Activated gamma-delta T cell (primary cell): ENCODE data around the gene SND1.

Source experiments
- DNase-seq: peaks from one replicate; lab custom pipeline; 2025; lab: John Stamatoyannopoulos, UW

SND1 gene

DNA sequence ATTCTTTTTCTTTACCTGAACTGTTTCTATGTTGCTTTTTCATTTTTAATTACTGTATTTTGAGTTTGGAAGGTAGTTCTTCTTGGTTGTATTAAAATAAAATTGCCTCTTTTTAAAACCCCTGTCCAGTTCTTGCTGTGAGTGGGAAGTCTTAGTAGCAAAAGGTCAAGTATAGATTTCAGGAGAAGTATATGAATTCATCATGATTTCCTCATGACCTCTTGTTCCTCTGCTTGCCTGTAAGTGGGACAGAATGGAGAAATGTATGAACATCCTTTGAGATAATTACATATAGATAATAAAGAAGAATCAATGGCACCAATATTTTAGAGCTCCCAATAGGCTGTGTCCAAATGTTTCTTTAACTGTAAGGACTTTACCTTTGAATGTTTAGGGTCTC lies 253.0 kb downstream of the SND1 start:
- DNase-seq = no peak

DNA sequence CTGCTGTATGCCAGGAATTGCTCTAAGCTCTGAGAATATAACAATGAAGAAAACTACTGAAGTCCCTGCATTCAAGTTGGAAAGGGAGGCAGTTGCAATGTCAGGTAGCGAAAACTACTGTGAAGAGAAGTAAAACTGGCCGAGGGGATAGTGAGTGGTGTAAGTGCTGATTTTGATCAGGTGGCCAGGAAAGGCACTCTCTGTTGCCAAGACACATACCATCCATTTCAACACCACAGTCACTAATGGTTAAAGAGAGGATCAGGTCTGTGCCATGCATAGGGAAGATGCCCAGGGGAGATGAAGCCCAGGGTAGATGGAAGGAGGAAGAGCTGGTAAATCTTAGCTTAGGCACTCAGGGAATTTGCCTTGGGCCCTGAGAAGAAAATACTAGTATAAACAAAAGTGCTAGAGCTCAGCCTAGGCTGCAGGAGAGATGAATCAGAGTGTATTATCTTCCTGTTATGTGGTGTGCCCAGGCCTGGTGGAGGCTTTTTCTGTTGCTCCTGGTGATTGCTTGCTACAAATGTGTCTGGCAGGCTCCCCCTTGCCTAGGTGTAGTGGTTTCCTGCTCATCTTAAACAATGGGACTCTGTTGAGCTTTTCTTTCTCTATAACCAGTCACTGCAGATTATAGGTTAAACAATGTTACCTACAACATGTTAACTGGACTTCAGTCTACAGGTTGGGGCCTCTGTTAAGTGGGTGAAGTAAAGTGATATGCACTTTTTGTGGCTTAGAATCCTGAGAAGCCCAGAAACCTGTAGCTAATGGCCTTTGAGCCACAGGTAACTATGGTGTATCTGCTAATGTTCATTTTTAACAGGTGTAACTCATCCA lies 253.7 kb downstream of the SND1 start:
- no peak for DNase-seq

DNA sequence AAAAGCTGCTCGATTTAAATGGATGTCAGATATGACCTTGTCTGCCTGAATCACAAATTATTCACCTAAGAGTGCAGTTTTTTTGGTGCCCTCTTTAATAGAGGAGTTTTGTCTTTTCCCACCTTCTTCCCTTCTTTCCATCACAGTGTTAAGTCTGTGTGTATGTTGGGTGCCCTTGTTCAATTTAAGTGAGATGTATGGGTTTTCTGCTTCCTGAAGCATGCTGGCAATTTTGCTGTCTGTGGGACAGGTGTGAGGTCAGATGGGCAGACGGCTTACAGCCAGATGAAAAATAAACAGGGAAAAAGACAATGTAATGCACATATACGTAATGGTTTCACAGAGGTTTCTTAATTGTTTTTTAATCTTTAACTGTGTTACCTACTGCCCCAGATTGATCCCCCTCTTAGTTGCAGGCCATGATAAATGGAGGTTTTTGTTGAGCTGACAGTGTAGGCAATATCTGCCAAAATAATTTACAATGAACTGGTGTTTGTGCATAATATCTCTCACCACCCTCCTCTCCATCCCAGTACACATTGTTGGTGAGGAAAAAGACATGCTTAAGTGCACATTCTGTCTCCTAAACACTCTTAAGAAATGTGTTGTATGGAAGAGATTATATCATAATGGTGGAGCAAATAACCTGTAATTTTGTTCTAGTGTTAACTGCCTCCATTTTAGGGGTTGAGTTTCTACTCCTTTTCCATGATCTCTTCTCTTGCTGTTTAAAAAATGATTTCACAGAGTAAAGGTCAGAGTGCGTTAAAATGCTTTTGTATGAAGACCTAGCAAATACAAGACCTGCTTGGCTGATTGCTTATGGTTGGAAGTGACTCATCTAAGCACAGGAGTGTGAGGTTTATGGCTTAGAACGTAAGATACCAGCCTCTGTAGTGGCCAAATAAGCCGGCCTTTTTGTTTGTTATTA lies 255.4 kb downstream of the SND1 start:
- no peak for DNase-seq

- DNase-seq = no peak
These were observed 256.6 kb downstream of the SND1 start for GRCh38 chr7:127908430-127909258.

GRCh38 chr7:127909424-127910152 lies 257.6 kb downstream of the SND1 start:
- no peak for DNase-seq

GRCh38 chr7:127910670-127911069 lies 258.7 kb downstream of the SND1 start:
- no peak for DNase-seq

GRCh38 chr7:127911968-127912511 lies 260.0 kb downstream of the SND1 start:
- DNase-seq = no peak

DNA sequence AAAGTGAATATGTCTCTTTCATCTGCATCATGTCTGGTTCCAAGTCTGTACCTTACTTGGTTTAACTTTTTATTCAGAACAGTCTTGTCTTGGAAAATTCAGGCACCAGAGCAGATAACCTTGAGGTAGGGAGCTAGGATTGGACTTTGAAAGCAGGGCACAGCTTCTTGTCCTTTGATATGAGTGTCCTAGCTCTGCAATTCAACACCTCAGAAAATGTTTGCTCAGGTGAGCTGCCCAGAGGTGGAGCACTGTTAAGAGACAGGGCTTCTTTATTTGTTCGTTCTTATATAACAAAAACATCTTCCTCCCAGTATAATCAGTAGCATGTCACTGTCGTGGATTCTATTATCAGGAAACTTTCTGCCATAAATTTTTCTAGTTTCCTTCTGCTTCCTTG lies 260.9 kb downstream of the SND1 start:
- no peak for DNase-seq

- no peak for DNase-seq
These were observed 261.7 kb downstream of the SND1 start for GRCh38 chr7:127913686-127914085.

DNA sequence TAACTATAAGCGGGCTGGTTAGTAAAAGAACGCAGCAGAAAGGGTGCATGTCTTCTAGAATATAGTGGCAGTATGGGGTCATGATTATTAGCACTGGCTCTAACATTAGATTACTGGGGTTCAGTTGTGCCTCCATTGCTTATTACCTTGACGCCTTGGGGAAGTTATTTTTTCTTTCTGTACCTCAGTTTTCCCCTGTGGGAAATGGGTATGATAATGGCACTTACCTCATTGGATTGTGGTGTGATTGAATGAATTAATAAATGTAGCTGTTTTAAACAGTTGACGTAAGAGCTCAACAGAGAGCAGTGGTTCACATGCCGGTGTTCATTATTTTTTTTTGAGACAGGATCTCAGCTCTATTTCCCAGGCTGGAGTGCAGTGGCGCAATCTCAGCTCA lies 262.7 kb downstream of the SND1 start:
- no peak for DNase-seq

GRCh38 chr7:127916735-127917134 lies 264.7 kb downstream of the SND1 start:
- no peak for DNase-seq

GRCh38 chr7:127918130-127918529 lies 266.1 kb downstream of the SND1 start:
- DNase-seq = no peak

DNA sequence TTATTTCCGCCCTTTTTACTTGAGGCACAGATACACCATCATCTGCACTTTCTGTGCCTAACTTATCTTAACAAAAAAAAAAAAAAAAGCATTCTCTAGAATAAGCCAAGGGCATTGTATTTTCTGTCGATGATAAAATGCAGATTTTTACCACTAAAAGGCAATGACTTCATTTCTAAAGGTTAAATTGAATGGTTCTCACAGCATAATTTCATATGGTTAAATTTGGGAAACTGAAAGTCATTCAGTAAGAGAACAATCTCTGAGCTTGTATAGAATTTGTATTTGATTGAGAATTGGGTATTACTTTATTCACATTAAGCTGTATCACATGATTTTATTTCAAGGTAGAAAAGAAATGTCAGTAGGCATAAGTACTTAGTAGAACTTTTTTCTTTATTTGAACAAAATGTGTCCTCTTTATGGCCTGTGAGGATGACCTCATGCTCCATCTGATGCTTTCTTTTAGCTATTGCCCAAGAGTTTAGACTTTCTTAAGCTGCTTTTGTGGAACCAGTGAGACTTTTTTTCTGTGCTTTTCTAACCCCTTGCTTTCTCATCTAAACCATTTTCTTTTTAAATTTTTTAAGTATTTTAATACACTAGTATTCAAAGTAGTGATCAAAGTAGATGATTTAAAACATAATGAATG lies 268.9 kb downstream of the SND1 start:
- no peak for DNase-seq

DNA sequence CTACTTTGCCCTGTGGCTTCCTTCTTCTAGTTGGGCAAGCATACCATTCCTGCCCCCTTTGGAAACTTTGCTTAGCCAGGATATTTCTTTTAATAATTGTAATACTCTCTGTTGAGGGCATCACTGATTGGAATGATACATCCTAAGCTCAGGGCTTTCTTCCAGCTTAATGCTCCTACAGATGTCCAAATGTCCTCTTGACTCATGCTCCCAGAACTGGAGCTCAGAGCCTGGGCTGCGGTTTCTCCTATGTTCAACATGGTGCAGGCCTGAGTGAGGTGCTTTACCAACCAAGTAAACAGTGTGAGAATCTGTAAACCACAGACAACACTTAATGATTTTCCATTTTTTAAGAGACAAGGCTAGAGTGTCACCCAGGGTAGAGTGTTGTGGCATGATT lies 270.7 kb downstream of the SND1 start:
- DNase-seq = no peak

DNA sequence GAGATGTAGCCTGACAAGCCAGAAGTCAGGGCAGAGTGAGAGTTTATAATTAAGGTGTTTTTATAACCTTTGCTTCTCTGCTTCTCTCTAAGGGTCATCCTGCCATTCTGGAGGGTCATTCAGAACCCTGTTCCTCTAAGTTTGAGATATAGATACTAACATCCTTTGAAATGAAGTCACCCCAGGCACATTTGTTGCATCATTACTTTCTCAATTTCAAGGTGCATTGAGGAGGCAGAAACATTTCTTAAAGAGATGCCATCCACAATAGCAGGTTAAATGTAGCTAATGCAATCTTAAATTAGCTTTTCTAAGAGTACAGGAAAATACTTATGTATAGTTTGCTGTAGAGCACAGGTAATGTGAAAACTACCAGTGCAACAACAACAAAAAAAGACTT lies 272.9 kb downstream of the SND1 start:
- DNase-seq = no peak

DNA sequence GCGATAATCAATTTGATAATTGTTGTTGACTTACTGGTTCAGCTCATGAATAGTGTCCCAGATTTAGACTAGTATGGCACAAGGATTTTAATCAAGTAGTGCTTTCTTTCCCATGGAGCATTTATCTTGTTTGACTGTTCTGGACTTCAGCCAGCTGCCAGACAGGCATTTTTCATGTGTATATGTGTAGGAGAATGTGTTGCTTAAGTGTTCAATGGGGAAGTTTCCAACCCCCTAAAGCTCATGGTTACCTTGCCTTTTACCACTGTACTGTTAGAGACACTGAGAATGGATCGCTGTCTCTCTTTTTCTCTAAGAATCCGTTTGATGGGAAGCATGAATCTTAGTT lies 275.3 kb downstream of the SND1 start:
- no peak for DNase-seq

DNA sequence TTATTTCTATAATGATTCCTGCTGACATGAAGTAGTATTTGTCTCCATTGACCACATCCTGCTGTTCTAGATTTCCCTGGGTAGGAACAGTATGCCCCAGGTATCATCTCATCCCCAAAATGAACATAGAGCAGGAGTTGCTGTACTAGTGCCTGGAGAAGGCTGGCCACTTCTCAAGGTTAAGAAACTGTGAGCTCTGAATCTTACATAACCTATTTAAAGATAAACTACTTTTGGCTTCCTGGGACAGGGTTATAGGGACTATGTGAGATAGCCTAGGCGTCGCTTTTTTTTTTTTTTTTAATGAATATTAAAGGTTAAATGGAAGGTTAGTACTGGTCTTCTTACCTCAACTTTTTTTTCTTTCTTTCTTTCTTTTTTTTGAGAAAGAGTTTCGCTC lies 276.2 kb downstream of the SND1 start:
- DNase-seq = no peak

GRCh38 chr7:127928852-127929251 lies 276.9 kb downstream of the SND1 start:
- no peak for DNase-seq

DNA sequence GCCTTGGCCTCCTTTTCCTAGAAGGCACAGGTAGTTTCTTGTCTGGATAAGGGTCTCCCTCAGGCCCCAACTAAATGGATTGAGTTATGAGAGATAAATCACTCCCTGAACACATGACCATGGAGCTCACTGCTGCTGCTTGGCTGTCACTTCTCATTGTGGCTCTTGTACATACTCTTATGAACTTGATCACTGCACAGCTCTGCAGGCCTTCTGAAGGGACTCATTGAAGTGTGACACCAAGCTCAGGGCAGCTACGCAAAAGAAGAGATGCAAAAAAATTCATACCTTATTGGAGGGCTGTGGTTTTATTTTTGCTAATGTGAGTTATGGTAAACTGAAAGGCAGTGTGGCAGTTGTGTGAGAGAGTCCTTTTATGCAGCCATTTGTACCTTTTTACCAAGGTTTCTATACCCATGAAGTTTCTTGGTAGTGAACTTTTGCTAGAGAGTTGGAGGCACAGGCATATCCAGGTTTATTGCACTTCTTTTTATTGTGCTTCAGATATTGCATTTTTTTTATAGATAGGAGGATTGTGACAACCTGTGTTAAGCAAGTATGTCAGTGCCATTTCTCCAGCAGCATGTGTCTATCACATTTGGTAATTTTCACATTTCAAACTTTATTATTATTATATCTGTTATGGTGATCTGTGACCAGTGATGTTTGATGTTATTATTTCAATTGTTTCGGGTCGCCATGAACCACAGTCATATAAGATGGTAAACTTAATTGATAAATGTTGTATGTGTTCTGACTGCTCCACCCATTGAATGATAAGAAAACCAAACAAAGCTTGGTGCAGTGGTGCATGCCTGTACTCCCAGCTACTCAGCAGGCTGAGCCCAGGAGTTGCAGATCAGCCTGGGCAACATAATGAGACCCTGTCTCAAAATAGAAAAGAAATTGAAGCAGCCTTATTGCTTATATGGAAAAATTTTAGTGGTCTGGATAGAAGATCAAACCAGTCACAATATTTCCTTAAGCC lies 278.6 kb downstream of the SND1 start:
- no peak for DNase-seq
